Esophagus squamous epithelium (tissue), 5 donors: ENCODE results near the gene SPATA13. TPM values are rescaled to one million over a fixed set of nuclear protein-coding genes. Genes with fewer than 3 reads are reported as not detected.

Experiments
- DNase-seq: peaks from one replicate; lab custom pipeline; 2025; lab: John Stamatoyannopoulos, UW
- H3K27ac ChIP-seq, 4 donors: fragments of 200-600 bp; sonication (generic); one replicate each; pipeline ENCODE4 v1.5.1; 2016 to 2019; ENCODE audit warnings: mild to moderate bottlenecking in 1 of 4
- H3K27me3 ChIP-seq, 4 donors: fragments of 200-600 bp; sonication (generic); 1 replicate in 3 of 4; 2 replicates in 1 of 4; pipeline versions ENCODE4 v1.5.1 to v1.6.0; 2017 to 2021; ENCODE audit warnings: antibody characterized with exemption in 1 of 4
- H3K36me3 ChIP-seq, 3 donors: fragments of 200-600 bp; sonication (generic); one replicate each; pipeline ENCODE4 v1.5.1; 2016 to 2019
- H3K4me1 ChIP-seq, 3 donors: fragments of 200-600 bp; sonication (generic); one replicate each; pipeline ENCODE4 v1.5.1; 2017 to 2019
- H3K4me3 ChIP-seq, 4 donors: fragments of 200-600 bp; sonication (generic); 1 replicate in 3 of 4; 2 replicates in 1 of 4; pipeline ENCODE4 v1.5.1; 2016 to 2019; ENCODE audit warnings: mild to moderate bottlenecking in 2 of 4, moderate library complexity in 1 of 4
- H3K9me3 ChIP-seq, 3 donors: fragments of 200-600 bp; sonication (generic); one replicate each; pipeline ENCODE4 v1.5.1; 2016 to 2019
- POLR2A ChIP-seq, 4 donors: fragments of 450-650 bp; IDR thresholded peaks; one replicate each; pipeline ENCODE4 v1.6.1; 2017; ENCODE audit warnings: antibody characterized with exemption in 4 of 4, mild to moderate bottlenecking in 4 of 4, moderate library complexity in 3 of 4
- WGBS, 2 donors: methylation state at CpG; one replicate each; pipeline ENCODE4 v1.1.5; 2018; 5-methylcytosine and 5-hydroxymethylcytosine counted together
- intact Hi-C: fragments of 100-400 bp; cut with DNase I; formaldehyde crosslinking; loops from one replicate; pipeline ENCODE4 v1.15.0; 2022
- total RNA-seq, 4 donors: library from RNA; depleted of rRNA; stranded (reverse); fragments of >200 nt; gene quantifications; one replicate each; pipeline ENCODE4 v1.1.0, GENCODE V29; 2016
- TF ChIP-seq, protein P1 (sequence below), 6 experiments: fragments of 450-650 bp in 4 of 6; fragments of 200-600 bp in 2 of 6; sonication (generic) in 2 of 6; IDR thresholded peaks; one replicate each; pipeline ENCODE4 v1.5.1; 2016 to 2019; ENCODE audit warnings: antibody characterized with exemption in 6 of 6, mild to moderate bottlenecking in 4 of 6, moderate library complexity in 4 of 6
- donor health status: DM: yes; HTN: yes; CAD: no.

Gene SPATA13
- total RNA-seq, 4 donors from 2014 or later = 5.0 to 16.6 (median 9.7) TPM

DNA sequence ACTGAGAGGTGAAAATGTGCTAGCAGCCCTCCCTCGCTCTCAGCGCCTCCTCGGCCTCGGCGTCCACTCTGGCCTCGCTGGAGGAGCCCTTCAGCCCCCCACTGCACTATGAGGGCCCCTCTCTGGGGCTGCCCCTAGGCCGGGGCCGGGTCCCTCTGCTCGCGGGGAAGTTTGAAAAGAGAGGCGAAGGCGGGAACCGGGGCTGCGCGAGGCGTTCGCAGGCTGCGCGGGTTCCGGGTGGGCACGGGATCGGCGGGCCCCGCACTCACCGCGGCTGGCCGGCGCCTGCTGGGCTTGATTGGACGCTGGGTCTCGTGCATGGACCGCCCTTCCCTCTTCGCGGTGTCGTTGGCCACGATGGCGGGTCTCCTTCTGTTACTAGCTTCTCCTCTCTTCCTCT is 178.2 kb downstream of the SPATA13 start:
- no peak for DNase-seq
- Histone ChIP-seq H3K9me3 (no peaks in the 10 kb centered on the region), H3K27me3 (peaks cover 0 to 26% (median 0%) of the 10 kb centered on the region in 4 donors), H3K4me1 (no peaks in the 10 kb centered on the region), H3K27ac (no peak overlapping the region), H3K4me3 (no peak overlapping the region), H3K36me3 (no peaks in the 10 kb centered on the region)
- TF ChIP-seq, protein P1, sequence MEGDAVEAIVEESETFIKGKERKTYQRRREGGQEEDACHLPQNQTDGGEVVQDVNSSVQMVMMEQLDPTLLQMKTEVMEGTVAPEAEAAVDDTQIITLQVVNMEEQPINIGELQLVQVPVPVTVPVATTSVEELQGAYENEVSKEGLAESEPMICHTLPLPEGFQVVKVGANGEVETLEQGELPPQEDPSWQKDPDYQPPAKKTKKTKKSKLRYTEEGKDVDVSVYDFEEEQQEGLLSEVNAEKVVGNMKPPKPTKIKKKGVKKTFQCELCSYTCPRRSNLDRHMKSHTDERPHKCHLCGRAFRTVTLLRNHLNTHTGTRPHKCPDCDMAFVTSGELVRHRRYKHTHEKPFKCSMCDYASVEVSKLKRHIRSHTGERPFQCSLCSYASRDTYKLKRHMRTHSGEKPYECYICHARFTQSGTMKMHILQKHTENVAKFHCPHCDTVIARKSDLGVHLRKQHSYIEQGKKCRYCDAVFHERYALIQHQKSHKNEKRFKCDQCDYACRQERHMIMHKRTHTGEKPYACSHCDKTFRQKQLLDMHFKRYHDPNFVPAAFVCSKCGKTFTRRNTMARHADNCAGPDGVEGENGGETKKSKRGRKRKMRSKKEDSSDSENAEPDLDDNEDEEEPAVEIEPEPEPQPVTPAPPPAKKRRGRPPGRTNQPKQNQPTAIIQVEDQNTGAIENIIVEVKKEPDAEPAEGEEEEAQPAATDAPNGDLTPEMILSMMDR (IDR thresholded peaks at IDR 0.05) = no peak
- no peak for TF ChIP-seq POLR2A (IDR thresholded peaks at IDR 0.05)
- WGBS, 2 donors = 93 to 100% methylated on average over 1 to 12 of the region's 36 CpGs
- intact Hi-C loops = no loop called here

DNA sequence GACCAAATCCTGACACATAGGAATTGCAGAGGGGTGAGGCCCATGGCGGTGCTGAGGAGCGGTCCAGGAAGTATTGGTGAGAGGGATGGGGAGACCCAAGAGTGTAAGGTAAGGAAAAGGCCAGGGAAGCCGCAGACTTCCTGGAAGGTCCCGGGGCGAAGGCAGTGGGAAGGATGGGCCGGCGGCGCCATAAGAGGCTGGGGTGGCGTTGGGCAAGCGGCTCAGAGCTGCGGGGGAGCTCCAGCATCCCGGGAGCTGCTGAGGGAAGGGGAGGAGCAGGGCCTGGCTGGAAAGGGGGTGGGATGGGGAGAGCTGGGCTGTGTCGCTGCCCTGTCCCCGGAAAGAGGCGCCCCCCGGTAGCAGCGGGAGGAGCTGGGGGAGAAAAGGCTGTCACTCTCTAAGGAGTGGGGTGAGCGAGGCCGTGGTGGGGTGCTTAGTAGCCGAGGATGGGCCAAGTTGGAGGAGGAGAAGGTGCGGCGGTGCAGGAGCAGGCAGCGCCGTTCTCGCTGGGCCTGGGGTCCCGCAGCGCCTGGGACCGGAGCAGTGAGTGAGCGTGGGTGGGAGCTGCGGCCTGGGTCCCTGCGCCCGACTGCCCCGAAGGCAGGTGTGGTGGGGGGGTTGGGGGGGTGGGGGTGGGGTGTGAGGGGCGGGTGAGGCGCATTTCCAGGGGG is 179.6 kb downstream of the SPATA13 start:
- DNase-seq = no peak
- Histone ChIP-seq H3K27me3 (peaks cover 0 to 26% (median 0%) of the 10 kb centered on the region in 4 donors), H3K4me3 (no peak overlapping the region), H3K27ac (no peak overlapping the region), H3K36me3 (no peaks in the 10 kb centered on the region), H3K4me1 (no peaks in the 10 kb centered on the region), H3K9me3 (no peaks in the 10 kb centered on the region)
- WGBS, 2 donors = 70 to 82% methylated on average over 17 to 18 of the region's 35 CpGs
- TF ChIP-seq POLR2A (IDR thresholded peaks at IDR 0.05) = no peak
- TF ChIP-seq, protein P1 (IDR thresholded peaks at IDR 0.05) = no peak
- intact Hi-C loops = no loop called here

DNA sequence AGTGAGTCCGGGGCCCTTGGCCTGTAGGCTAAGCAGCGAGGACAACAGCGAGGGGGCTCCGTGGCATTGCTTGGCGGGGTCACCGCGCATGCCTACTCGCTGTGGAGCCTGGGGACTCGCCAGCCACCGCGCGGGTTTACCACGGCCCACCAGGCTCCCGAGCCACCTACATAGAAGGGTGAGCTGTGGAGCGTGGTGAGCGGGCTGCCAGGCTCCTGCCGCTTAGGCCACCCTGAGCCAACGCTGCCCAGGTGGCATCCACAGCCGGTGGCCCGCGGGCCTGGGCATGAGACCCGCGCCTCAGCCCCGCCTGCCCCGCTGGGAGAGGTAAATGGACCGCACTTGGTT is 180.1 kb downstream of the SPATA13 start:
- no peaks in the 10 kb centered on the region for H3K4me1 ChIP-seq
- no peaks in the 10 kb centered on the region for H3K9me3 ChIP-seq
- no peaks in the 10 kb centered on the region for H3K36me3 ChIP-seq
- 56 to 100% methylated on average over 1 to 11 of the region's 26 CpGs for WGBS, 2 donors
- DNase-seq = no peak
- H3K27ac ChIP-seq = no peak overlapping the region
- intact Hi-C loops = no loop called here
- H3K4me3 ChIP-seq = no peak overlapping the region
- H3K27me3 ChIP-seq = peaks cover 0 to 26% (median 0%) of the 10 kb centered on the region in 4 donors
- TF ChIP-seq, protein P1 (IDR thresholded peaks at IDR 0.05) = no peak
- no peak for TF ChIP-seq POLR2A (IDR thresholded peaks at IDR 0.05)

DNA sequence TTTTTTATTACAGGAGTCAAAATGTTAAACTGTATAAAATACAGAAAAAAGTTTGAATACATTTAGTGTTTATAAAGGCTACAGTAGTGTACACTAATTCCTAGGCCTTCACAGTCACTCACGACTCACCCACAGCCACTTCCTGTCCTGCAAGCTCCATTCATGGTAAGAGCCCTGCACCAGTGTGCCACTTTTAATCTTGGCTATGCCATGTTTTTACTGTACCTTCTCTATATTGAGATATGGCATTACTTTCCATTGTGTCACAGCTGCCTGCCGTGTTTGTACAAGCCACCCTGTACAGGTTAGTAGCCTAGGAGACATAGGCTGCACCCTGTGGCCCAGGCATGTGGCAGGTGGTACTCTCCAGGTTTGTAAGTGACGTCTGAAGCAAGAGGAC is 180.9 kb downstream of the SPATA13 start:
- no peak overlapping the region for H3K4me3 ChIP-seq
- no peaks in the 10 kb centered on the region for H3K4me1 ChIP-seq
- no peaks in the 10 kb centered on the region for H3K36me3 ChIP-seq
- TF ChIP-seq, protein P1 (IDR thresholded peaks at IDR 0.05) = no peak
- TF ChIP-seq POLR2A (IDR thresholded peaks at IDR 0.05) = no peak
- H3K27me3 ChIP-seq = peaks cover 0 to 26% (median 0%) of the 10 kb centered on the region in 4 donors
- intact Hi-C loops = no loop called here
- DNase-seq = no peak
- 32 to 48% methylated on average over 2 to 3 of the region's 3 CpGs for WGBS, 2 donors
- no peaks in the 10 kb centered on the region for H3K9me3 ChIP-seq
- no peak overlapping the region for H3K27ac ChIP-seq

DNA sequence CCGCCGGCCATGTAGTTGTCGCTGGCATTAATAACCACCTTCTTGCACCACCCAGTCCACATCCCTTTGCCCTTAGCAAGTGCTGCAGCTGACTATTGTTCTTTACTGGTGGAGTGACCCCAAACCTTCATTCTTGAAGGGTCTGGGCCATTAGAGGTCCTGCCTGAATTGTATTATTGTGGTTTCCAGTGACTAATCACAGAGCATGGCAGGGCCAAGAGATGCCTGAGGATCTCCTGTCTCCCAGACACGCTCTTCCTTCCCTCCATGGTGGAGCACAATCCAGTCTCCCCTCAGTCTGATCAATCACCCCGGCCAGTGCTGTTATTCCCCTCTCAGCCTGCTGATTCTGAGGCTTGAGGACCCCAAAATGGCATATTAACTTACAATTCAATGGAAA is 187.9 kb downstream of the SPATA13 start:
- no peak for DNase-seq
- H3K4me3 ChIP-seq = no peak overlapping the region
- H3K36me3 ChIP-seq = no peaks in the 10 kb centered on the region
- WGBS, 2 donors = 70 to 81% methylated on average over 5 of the region's 5 CpGs
- no peaks in the 10 kb centered on the region for H3K27me3 ChIP-seq
- H3K4me1 ChIP-seq = peaks cover 0 to 14% (median 5%) of the 10 kb centered on the region in 3 donors
- peak overlapping the region in 2 of 4 donors; percentile 66 to 67 for H3K27ac ChIP-seq
- no peaks in the 10 kb centered on the region for H3K9me3 ChIP-seq
- intact Hi-C loops = no loop called here
- TF ChIP-seq POLR2A (IDR thresholded peaks at IDR 0.05) = no peak
- TF ChIP-seq, protein P1 (IDR thresholded peaks at IDR 0.05) = no peak
